ENCODE measurements around the gene ATP2B2. TPM values are rescaled to one million over a fixed set of nuclear protein-coding genes. Genes with fewer than 3 reads are reported as not detected.

The ATP2B2 gene
- total RNA-seq, 6 experiments from 2014 or later: 25.9 to 45.1 (median 35.1) TPM

DNA sequence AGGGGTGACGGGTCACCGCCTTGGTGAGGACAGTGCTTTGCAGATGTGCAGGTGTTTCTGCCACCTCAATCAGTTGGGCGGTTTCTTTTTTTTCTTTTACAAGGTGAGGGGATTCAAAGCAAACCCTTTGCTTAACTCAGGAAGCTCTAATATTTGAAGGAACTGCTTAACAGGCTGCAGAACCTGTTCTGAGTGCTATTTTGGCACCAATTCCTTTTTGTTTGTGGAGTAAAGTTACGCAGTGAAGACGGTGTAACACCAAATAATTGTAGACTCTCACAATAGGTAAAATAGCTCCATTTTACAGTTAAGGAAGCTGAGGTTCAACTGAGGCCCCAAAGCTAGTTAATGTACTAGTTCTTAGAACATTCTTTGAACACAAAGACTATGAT lies 219.3 kb downstream of the ATP2B2 start:
- Histone ChIP-seq H3K4me3 (no peak overlapping the region), H3K4me1 (no peaks in the 10 kb centered on the region), H3K27ac (no peak overlapping the region), H3K9me3 (no peaks in the 10 kb centered on the region), H3K36me3 (peaks cover 0 to 22% (median 3%) of the 10 kb centered on the region in 4 donors), H3K27me3 (no peaks in the 10 kb centered on the region)
- DNase-seq: no peak
- intact Hi-C loops (cut with DNase I): no loop called here
- ATAC-seq: no peak
- TF ChIP-seq, protein P1, sequence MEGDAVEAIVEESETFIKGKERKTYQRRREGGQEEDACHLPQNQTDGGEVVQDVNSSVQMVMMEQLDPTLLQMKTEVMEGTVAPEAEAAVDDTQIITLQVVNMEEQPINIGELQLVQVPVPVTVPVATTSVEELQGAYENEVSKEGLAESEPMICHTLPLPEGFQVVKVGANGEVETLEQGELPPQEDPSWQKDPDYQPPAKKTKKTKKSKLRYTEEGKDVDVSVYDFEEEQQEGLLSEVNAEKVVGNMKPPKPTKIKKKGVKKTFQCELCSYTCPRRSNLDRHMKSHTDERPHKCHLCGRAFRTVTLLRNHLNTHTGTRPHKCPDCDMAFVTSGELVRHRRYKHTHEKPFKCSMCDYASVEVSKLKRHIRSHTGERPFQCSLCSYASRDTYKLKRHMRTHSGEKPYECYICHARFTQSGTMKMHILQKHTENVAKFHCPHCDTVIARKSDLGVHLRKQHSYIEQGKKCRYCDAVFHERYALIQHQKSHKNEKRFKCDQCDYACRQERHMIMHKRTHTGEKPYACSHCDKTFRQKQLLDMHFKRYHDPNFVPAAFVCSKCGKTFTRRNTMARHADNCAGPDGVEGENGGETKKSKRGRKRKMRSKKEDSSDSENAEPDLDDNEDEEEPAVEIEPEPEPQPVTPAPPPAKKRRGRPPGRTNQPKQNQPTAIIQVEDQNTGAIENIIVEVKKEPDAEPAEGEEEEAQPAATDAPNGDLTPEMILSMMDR (IDR thresholded peaks at IDR 0.05): no peak
- no peak for TF ChIP-seq POLR2A (IDR thresholded peaks at IDR 0.05)
- 90% methylated on average over 5 of the region's 5 CpGs for whole genome bisulfite sequencing (ENCODE audit: insufficient coverage, low coverage, low lambda C conversion rate, missing lambda C conversion rate)

GRCh38 chr3:10285272-10286132 lies 219.9 kb downstream of the ATP2B2 start:
- no peak for TF ChIP-seq POLR2A (IDR thresholded peaks at IDR 0.05)
- TF ChIP-seq, protein P1 (IDR thresholded peaks at IDR 0.05): no peak
- no peak for ATAC-seq
- no peaks in the 10 kb centered on the region for H3K4me1 ChIP-seq
- H3K9me3 ChIP-seq: no peaks in the 10 kb centered on the region
- peaks cover 0 to 26% (median 3%) of the 10 kb centered on the region in 4 donors for H3K36me3 ChIP-seq
- DNase-seq: no peak
- intact Hi-C loops (cut with DNase I): no loop called here
- no peaks in the 10 kb centered on the region for H3K27me3 ChIP-seq
- no peak overlapping the region for H3K4me3 ChIP-seq
- 80% methylated on average over 10 of the region's 12 CpGs for WGBS (ENCODE audit: insufficient coverage, low coverage, low lambda C conversion rate, missing lambda C conversion rate)
- H3K27ac ChIP-seq: no peak overlapping the region

DNA sequence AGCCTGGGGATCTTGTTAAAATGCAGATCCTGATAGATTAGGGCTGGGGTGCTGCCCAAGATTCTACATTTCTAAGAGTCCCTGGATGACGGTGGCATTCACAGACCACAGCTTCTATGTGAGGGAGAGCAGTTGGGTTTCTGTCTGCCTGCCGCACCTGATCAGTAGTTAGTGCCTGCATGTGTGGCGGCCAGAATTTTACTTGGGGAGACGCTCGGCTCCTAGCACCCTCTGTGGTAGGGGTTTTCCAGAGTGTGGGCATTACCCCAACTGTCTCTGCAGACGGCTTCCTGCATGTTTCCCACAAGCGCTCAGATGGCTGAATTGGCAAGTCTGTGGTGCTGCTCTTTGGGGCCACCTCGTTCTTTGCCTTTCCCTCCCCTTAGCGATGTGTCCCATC lies 220.9 kb downstream of the ATP2B2 start:
- Histone ChIP-seq H3K27me3 (no peaks in the 10 kb centered on the region), H3K27ac (no peak overlapping the region), H3K4me3 (no peak overlapping the region), H3K36me3 (peaks cover 0 to 36% (median 6%) of the 10 kb centered on the region in 4 donors), H3K4me1 (no peaks in the 10 kb centered on the region), H3K9me3 (no peaks in the 10 kb centered on the region)
- 89% methylated on average over 4 of the region's 9 CpGs for WGBS (ENCODE audit: insufficient coverage, low coverage, low lambda C conversion rate, missing lambda C conversion rate)
- ATAC-seq (no peak), DNase-seq (no peak)
- TF ChIP-seq POLR2A (IDR thresholded peaks at IDR 0.05): no peak
- intact Hi-C loops (cut with DNase I): no loop called here

DNA sequence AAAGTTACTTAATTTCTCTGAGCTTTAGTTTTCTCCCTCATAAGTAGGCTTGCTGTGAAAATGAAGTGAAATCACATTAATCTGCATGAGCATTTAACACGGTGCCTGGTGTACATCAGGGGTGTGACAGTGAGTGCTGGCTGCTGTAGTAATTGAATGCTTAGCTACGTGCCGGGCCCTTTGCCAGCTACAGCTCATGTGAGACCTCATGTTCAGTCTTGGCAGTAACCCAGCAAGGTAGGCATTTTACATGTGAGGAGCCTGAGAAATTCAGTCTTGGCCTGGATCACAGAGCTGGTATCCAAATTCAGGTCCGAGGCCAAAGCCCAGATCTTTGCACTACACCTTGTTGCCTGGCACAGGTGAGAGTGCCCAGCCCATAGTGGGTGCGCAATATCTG lies 221.7 kb downstream of the ATP2B2 start:
- DNase-seq (no peak), ATAC-seq (no peak)
- peaks cover 0 to 40% (median 10%) of the 10 kb centered on the region in 4 donors for H3K36me3 ChIP-seq
- WGBS (ENCODE audit: insufficient coverage, low coverage, low lambda C conversion rate, missing lambda C conversion rate): 57% methylated on average over 4 of the region's 5 CpGs
- no peaks in the 10 kb centered on the region for H3K27me3 ChIP-seq
- intact Hi-C loops (cut with DNase I): no loop called here
- H3K4me3 ChIP-seq: no peak overlapping the region
- H3K9me3 ChIP-seq: no peaks in the 10 kb centered on the region
- no peak overlapping the region for H3K27ac ChIP-seq
- TF ChIP-seq, protein P1 (IDR thresholded peaks at IDR 0.05): no peak
- TF ChIP-seq POLR2A (IDR thresholded peaks at IDR 0.05): no peak
- H3K4me1 ChIP-seq: no peaks in the 10 kb centered on the region

- 85% methylated on average over 5 of the region's 5 CpGs for WGBS (ENCODE audit: insufficient coverage, low coverage, low lambda C conversion rate, missing lambda C conversion rate)
- DNase-seq (no peak), ATAC-seq (no peak)
- Histone ChIP-seq H3K27ac (no peak overlapping the region), H3K4me3 (no peak overlapping the region), H3K27me3 (no peaks in the 10 kb centered on the region), H3K36me3 (peaks cover 0 to 47% (median 12%) of the 10 kb centered on the region in 4 donors), H3K9me3 (no peaks in the 10 kb centered on the region), H3K4me1 (peaks cover 0 to 4% (median 0%) of the 10 kb centered on the region in 4 donors)
- intact Hi-C loops (cut with DNase I): no loop called here
- TF ChIP-seq, protein P1 (IDR thresholded peaks at IDR 0.05): no peak
- no peak for TF ChIP-seq POLR2A (IDR thresholded peaks at IDR 0.05)
These were observed 223.4 kb downstream of the ATP2B2 start for GRCh38 chr3:10281951-10282350.

All from right lobe of liver (tissue), 6 donors.